ENCODE measurements around the gene HADH.

HADH gene

DNA sequence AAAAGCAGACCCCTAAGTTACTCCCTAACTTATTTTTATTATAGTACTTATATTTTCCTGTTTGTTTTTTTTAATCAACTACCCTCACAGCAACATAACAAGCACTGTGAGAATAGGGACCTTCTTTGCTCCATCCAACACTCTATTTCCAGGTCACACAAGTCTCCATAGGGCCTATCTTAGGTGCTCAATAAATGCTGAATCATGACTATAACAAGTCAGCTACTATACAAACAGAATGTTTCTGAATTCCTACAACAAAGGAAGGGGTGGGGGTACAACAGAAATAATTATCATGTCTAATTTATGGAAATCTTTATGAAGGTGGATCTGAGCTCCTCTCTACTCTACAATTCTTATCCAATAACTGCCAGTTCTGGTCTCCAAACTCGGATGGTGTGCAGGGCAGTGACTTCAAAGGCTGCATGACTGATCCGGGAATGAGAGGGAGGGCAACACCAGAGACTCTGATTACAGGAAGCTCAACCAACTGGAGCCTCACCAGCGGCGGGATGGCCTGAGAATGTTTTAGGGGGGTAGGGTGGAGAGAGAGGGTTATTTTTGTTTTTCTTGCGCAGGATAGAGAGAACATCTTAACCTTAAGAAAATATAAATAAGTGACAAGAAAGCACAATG is 71.1 kb downstream of the HADH start:
- no peak for TF ChIP-seq CTCF (IDR thresholded peaks at IDR 0.05; ENCODE audit: low read depth, low read length)
- H3K4me3 ChIP-seq (ENCODE audit: low read depth, low read length) = no peak overlapping the region
- in situ Hi-C loops (cut with HindIII; ENCODE audit: low sequenced_read_pairs) = no loop called here
- DNase-seq (ENCODE audit: low read depth, low spot score) = no peak

DNA sequence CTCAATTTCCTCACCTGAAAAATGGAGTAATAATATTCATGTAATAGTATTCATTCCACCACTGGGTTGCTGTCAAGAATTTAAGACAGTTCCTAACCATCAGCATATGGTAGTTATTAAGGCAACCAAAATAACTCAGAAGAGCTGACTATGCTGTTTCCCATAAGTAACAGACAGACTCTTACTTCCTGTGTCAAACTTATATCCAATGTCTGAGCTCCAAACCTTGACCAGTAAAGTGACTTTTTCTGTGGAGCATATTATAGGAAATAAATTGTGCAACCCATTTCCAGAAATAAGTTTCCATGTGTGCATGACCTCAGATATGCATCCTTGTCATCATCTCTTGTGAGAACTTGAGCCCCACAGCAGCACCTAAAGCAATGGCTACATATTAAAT is 78.8 kb downstream of the HADH start:
- in situ Hi-C loops (cut with HindIII; ENCODE audit: low sequenced_read_pairs) = no loop called here
- peak; percentile 21 for DNase-seq (ENCODE audit: low read depth, low spot score)

GRCh38 chr4:108070775-108071174 is 81.1 kb downstream of the HADH start:
- no peak for TF ChIP-seq CTCF (IDR thresholded peaks at IDR 0.05; ENCODE audit: low read depth, low read length)
- H3K4me3 ChIP-seq (ENCODE audit: low read depth, low read length) = no peak overlapping the region
- in situ Hi-C loops (cut with HindIII; ENCODE audit: low sequenced_read_pairs) = no loop called here
- DNase-seq (ENCODE audit: low read depth, low spot score) = no peak

More for the DNA sequence above, 78.8 kb downstream of the HADH start:
- H3K4me3 ChIP-seq (ENCODE audit: low read depth, low read length) = no peak overlapping the region
- TF ChIP-seq CTCF (IDR thresholded peaks at IDR 0.05; ENCODE audit: low read depth, low read length) = no peak

DNA sequence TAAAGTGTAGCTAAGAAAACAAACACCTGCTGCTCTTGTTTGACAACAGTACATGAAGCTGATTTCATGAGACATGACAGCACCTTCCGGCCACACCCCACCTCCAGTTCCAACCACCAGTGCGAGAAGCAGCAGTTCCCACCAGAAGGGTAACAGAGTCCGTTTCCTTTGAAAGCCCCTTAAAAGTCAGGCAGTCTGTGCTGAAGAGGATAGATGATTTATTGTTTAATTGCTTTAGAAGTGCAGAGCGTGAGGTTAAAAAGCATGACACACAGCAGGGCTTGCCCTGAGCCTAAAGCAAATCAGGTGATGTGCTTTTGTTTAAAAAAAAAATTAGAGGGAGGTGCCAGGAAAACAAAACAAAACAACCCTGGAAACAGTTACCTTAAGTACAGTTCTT is 82.6 kb downstream of the HADH start:
- no peak for DNase-seq (ENCODE audit: low read depth, low spot score)
- no peak overlapping the region for H3K4me3 ChIP-seq (ENCODE audit: low read depth, low read length)
- TF ChIP-seq CTCF (IDR thresholded peaks at IDR 0.05; ENCODE audit: low read depth, low read length) = no peak
- in situ Hi-C loops (cut with HindIII; ENCODE audit: low sequenced_read_pairs) = no loop called here

DNA sequence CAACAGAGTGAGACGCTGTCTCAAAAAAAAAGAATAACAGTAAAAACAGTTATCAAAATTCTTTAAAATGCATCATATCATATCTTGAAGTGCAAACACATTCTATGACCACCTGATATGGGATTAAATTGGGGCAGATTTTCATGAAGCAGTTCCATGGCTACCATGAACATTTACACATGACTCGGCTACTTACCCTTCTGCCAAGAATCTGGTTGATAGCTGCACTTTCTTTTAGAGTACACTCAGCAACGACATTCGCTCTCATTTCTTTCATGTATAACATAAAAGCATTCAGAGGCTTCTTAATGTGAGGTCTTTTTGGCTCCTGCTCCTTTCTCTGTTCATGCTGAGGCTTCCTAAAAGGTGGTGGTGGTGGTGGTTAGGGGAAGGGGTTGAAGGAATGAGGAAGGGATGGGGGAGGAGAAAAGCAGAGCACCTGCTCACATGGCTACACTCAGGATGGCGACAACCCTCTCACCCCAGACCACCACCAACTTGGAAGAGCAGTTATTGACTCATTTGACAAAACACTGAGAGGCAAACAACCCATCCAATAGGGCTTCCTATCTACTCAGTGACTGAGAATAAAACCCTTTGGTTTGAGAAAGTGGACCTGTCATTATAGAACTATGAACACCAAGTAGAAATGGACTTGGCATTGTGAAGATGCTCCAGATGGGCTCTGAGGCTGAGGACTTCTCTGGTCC is 88.5 kb downstream of the HADH start:
- no peak for DNase-seq (ENCODE audit: low read depth, low spot score)
- in situ Hi-C loops (cut with HindIII; ENCODE audit: low sequenced_read_pairs) = no loop called here
- no peak for TF ChIP-seq CTCF (IDR thresholded peaks at IDR 0.05; ENCODE audit: low read depth, low read length)
- H3K4me3 ChIP-seq (ENCODE audit: low read depth, low read length) = no peak overlapping the region

DNA sequence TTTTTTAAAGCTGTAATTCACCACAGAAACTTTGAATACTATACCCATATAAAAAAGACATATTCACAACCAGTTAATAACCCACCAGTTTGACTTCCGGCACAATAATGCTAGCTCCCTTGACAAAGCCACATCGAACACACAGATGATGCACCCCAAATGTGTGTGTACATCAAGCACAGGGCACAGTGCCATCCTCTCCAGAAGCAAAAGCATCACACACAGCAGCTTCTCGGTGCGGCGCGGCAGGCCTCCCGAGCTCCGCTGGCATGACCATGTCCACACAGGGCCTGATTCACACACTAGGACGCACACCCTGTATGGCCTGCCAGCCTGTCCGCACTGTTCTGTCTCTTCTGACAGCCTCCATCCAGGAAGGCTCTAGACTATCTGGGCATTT is 91.1 kb downstream of the HADH start:
- no peak overlapping the region for H3K4me3 ChIP-seq (ENCODE audit: low read depth, low read length)
- no peak for DNase-seq (ENCODE audit: low read depth, low spot score)
- no peak for TF ChIP-seq CTCF (IDR thresholded peaks at IDR 0.05; ENCODE audit: low read depth, low read length)
- in situ Hi-C loops (cut with HindIII; ENCODE audit: low sequenced_read_pairs) = no loop called here

All from astrocyte of the spinal cord (primary cell).